HG03565 (cell line): Measurements from ENCODE around the gene WDR87.

Experiments used
- ATAC-seq: cut with Tn5 transposase; IDR thresholded peaks from one replicate; pipeline ENCODE4 v1.9.1; 2021; ENCODE audit warnings: mild to moderate bottlenecking, moderate library complexity; ENCODE audit not compliant: unreplicated experiment

WDR87 gene

GRCh38 chr19:37905946-37906868 is at the start of gene WDR87:
WDR87 (minus strand) TSS chr19:37906594; CDS start chr19:37898239, 8,355 bp downstream.
- no peak for ATAC-seq

DNA sequence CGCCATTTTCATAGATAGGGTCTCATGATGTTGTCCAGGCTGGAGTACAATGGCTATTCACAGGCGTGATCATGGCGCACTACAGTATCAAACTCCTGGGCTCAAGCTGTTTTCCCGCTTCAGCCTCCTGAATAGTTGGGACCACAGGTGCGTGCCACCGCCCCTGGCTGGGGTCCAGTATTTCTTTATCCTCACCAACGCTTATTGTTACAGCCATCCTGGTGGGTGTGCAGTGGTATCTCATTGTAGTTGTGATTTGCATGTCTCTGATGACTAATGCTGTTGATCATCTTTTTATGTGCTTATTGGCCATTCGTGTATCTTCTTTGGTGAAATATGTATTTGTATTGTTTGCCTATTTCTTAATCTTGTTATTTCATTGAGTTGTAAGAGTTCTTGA is 49.6 kb upstream of the WDR87 start:
- ATAC-seq, result no peak

DNA sequence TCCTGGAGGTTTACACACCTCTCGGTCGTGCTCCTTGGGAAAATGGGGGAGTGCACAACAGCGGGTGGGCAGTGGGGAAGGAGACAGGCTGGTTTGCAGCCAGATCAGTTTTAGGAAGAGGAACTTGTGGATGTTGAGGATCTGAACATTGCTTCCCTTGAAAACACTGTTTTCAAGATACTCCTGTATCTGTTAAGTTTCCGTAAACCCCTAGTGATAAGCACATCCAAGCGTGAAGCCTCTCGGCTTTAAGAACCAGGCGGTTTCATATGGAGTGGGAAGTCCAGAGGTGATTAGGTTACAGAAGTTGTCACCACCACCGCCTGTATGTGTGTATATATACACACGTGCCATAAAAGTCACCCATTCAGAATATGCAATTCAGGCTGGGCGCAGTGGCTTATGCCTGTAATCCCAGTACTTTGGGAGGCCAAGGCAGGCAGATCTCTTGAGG is 48.1 kb upstream of the WDR87 start:
- no peak for ATAC-seq

GRCh38 chr19:37953918-37954303 is 47.5 kb upstream of the WDR87 start:
- ATAC-seq, result no peak

- no peak for ATAC-seq
Observed at GRCh38 chr19:37953171-37953917, 47.0 kb upstream of the WDR87 start.

DNA sequence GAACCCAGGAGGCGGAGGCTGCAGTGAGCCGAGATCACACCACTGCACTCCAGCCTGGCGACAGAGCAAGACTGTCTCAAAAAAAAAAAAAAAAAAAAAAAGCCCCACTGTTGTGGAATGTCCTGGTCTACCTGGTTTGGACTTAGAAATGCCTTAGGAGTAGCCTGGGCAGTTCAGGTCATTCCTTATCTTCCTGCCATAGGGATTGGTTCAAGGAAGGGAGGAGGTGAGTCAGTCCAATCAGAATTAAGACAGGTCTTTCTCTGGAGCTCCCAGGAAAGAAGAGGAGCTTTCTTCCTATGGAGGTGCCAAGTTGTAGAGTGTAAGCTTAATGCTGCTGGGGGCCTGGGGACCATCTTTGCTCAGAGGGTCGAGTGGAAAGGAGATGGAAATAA is 45.4 kb upstream of the WDR87 start:
- ATAC-seq, result no peak

DNA sequence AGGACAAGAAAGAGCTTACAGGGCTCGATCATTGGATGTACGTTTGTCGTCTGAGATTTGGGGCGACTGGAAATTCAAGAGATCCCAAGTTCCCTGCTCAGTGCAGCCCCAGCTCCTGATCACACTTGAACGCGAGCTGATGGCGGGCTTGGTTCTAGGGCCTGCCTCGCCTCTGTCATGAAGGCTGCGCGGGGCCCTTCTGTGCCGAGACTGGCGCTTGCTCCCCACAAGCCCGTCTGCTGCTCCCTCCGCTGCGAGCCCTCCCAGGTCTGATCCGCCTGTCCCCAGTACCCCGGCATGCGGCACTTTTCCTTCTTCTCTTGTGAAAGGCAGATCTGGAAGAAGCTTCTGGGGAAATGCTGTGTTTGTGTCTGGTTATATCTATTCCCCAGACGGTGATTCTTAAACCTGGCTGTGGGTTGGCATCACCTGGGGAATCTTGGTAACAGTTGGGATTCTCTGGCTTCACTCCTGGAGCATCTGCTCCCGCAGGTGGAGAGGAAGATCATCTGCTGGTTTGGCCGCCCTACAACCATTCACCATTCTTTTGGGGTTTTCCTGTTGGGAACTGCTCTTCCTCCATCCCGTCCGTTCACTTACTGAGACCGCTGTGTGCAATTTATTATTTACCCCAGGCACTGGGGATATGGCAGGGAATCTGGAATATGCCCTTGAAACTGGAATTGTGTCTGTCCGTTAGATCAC is 44.2 kb upstream of the WDR87 start:
- ATAC-seq, result no peak

GRCh38 chr19:37948362-37948761 is 42.0 kb upstream of the WDR87 start:
- ATAC-seq, result no peak

GRCh38 chr19:37947778-37948177 is 41.4 kb upstream of the WDR87 start:
- no peak for ATAC-seq

GRCh38 chr19:37946132-37946531 is 39.7 kb upstream of the WDR87 start:
- no peak for ATAC-seq

- ATAC-seq, result no peak
Observed at GRCh38 chr19:37943480-37943879, 37.1 kb upstream of the WDR87 start.

DNA sequence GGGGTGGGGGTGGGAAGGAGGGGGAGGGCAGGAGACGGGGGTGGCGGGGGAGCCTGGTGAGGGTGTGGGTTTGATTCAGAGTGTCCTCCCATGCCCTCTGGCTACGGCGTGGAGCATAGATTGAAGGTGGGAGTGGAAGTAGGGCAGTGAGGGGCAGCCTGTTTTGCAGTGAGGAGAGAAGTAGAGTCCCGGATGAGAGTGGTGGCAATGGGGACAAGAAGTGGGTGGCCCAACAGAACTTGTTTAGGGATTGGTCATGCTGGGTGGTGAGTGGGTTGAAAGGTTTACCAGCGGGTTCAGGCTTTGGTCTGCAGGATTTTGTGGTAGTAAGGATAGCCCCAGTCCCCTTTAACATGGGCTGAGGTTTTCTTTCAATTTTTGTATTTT is 36.1 kb upstream of the WDR87 start:
- no peak for ATAC-seq

DNA sequence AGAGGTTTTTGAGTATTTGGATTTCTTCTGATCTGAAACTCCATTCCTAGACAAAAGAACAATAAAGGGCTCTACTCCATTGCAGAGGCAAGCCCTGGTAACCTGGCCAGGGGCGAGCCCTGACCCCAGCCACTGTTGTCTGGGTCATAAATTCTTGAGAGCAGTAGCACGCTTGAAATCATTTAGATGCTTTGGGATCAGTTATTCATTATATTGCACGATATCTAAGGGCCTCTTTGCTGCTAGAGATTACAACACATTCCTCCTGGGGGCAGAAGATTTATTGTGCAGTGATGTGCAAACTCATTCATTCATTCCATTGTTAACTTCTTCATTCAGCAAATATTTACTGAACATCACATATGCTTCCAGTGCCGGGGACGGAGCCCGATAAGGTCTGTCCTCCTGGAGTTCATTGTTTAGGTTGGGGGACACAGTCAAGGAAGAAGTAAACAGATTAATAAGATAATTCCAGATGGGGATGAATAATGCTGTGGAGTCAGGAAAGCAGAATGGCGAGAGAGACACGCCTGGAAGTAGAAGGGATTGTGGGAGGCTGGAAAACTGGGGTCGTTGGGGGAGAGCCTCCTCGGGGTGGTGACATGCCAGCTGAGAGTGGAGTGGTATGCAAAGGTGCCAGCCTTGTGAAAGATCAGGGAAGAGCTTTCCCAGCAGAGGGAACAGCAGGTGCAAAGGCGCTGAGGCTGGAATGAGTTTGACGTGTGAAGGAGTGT is 35.6 kb upstream of the WDR87 start:
- no peak for ATAC-seq

- no peak for ATAC-seq
Observed at GRCh38 chr19:37938353-37938752, 32.0 kb upstream of the WDR87 start.

GRCh38 chr19:37936886-37937285 is 30.5 kb upstream of the WDR87 start:
- ATAC-seq, result no peak

- no peak for ATAC-seq
Observed at GRCh38 chr19:37936166-37936565, 29.8 kb upstream of the WDR87 start.

- ATAC-seq, result no peak
Observed at GRCh38 chr19:37935341-37935740, 28.9 kb upstream of the WDR87 start.

GRCh38 chr19:37933937-37934358 is 27.6 kb upstream of the WDR87 start:
- ATAC-seq, result no peak

DNA sequence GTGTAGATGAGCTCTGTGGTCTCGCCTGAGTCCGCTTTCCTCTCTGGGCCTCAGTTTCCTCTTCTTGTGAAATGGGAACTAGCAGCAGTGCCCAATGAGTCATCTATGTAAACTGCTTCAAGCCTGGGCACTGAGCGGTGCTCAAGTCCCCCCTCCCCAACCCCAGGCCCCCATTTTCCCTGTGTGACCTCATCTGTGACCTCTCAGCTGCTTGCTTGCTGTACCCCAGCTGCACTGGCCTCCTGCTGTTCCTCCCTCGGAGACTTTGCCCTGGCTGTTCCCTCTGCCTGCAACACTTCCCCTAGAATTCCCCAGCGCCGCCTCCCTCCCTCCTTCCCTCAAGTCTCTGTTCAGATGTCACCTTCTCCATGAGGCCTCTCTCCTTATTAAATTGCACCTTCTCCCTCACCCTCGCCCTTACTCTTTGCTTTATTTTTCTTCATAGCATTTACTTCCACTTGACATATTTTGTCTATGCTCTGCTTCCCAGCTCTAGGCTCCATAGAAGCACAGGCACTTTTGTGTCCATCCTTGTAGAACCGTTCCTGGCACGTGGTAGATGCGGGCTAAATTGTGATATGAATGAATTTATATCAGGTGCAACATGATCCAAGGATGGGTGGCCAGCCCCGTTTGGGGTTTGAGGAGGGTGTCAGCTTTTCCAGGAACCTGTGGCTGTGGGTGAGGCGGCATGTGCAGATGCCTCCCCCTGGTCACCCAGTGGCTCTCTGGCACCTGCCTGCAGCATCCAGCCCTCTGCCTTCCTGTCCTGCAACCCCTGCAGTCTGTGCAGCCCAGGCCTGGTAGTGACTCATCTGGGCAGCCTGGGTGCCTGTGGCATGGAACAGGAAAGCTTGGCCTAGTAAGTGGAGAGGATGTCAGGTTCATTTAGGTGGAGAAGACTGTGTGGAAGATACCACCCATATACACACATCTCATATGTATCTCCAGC is 26.9 kb upstream of the WDR87 start:
- no peak for ATAC-seq
